IMR-90 (cell line): ENCODE data around the gene APCDD1. TPM values are rescaled to one million over a fixed set of nuclear protein-coding genes. Genes with fewer than 3 reads are reported as not detected.

Experiments
- ATAC-seq: fragments of 200-7000 bp; cut with Tn5 transposase; 2 replicates; pipeline ENCODE4 v1.9.1; 2020; ENCODE audit warnings: low read depth, mild to moderate bottlenecking, moderate library complexity
- BruUV-seq: library from RNA; stranded (reverse); fragments of 400-500 nt; replicated peaks from 2 replicates; lab custom pipeline; 2021; lab: Mats Ljungman, UMichigan
- CTCF ChIA-PET: fragments of 300-600 bp; formaldehyde crosslinking; extraction: SDS; loops from one replicate; lab custom pipeline; 2021; ENCODE audit warnings: antibody characterized with exemption; lab: Yijun Ruan, JAX
- POLR2A ChIA-PET: fragments of 300-600 bp; sonication (Branson Sonifier 250); formaldehyde crosslinking; loops from one replicate; lab custom pipeline; 2022; ENCODE audit warnings: antibody characterized with exemption; ENCODE audit not compliant: unreplicated experiment; lab: Charles Lee
- DNase-seq: peaks from one replicate; pipeline ENCODE4 v3.0.0; 2013
- H2AFZ ChIP-seq: replicated peaks from 2 replicates; pipeline ENCODE3; 2013; ENCODE audit warnings: low read length, mild to moderate bottlenecking; ENCODE audit not compliant: poor library complexity
- H2AK5ac ChIP-seq: 2 replicates; pipeline ENCODE4 v1.6.1; 2013; ENCODE audit warnings: low read depth, low read length, inconsistent platforms
- H2AK9ac ChIP-seq: replicated peaks from 2 replicates; pipeline ENCODE3; 2013; ENCODE audit warnings: mild to moderate bottlenecking, low read depth, low read length, moderate library complexity; ENCODE audit not compliant: poor library complexity
- H2BK120ac ChIP-seq: 2 replicates; pipeline ENCODE4 v1.6.1; 2013; ENCODE audit warnings: low read depth, low read length, inconsistent platforms
- H2BK15ac ChIP-seq: 3 replicates; pipeline ENCODE4 v1.6.1; 2013; ENCODE audit warnings: low read depth, low read length, inconsistent platforms
- H2BK20ac ChIP-seq: 2 replicates; pipeline ENCODE4 v1.6.1; 2013; ENCODE audit warnings: low read depth, mild to moderate bottlenecking, inconsistent platforms, low read length, moderate library complexity
- H2BK5ac ChIP-seq: 2 replicates; pipeline ENCODE4 v1.6.1; 2013; ENCODE audit warnings: mild to moderate bottlenecking, low read depth, low read length, inconsistent platforms; ENCODE audit not compliant: poor library complexity, severe bottlenecking
- H3K14ac ChIP-seq: replicated peaks from 2 replicates; pipeline ENCODE4 v1.6.1; 2013; ENCODE audit warnings: low read depth, low read length, inconsistent platforms
- H3K18ac ChIP-seq: 2 replicates; pipeline ENCODE4 v1.6.1; 2013; ENCODE audit warnings: low read depth, low read length, control low read depth
- H3K23ac ChIP-seq: 2 replicates; pipeline ENCODE4 v1.6.1; 2013; ENCODE audit warnings: low read depth, low read length, inconsistent platforms
- H3K27ac ChIP-seq: 2 replicates; pipeline ENCODE4 v1.5.1; 2013; ENCODE audit warnings: mild to moderate bottlenecking, control low read depth, low read length; ENCODE audit not compliant: insufficient read depth
- H3K27me3 ChIP-seq: 2 replicates; pipeline ENCODE4 v1.6.1; 2013; ENCODE audit warnings: low read length; ENCODE audit not compliant: control insufficient read depth, insufficient read depth
- H3K36me3 ChIP-seq: 2 replicates; pipeline ENCODE4 v1.6.1; 2013; ENCODE audit warnings: low read length, mixed read lengths; ENCODE audit not compliant: control insufficient read depth, insufficient read depth
- H3K4ac ChIP-seq: 2 replicates; pipeline ENCODE4 v1.6.1; 2013; ENCODE audit warnings: low read depth, low read length, inconsistent platforms
- H3K4me1 ChIP-seq: 2 replicates; pipeline ENCODE4 v1.6.1; 2013; ENCODE audit warnings: low read length, mixed read lengths; ENCODE audit not compliant: control insufficient read depth, insufficient read depth
- H3K4me2 ChIP-seq: 2 replicates; pipeline ENCODE4 v1.6.1; 2013; ENCODE audit warnings: low read depth, mild to moderate bottlenecking, control low read depth, low read length, moderate library complexity
- H3K4me3 ChIP-seq: 2 replicates; pipeline ENCODE4 v1.5.1; 2013; ENCODE audit warnings: low read depth, mild to moderate bottlenecking, control low read depth, low read length, moderate library complexity; ENCODE audit not compliant: insufficient read depth
- H3K56ac ChIP-seq: 2 replicates; pipeline ENCODE4 v1.6.1; 2013; ENCODE audit warnings: low read length, inconsistent platforms; ENCODE audit not compliant: insufficient read depth; ENCODE audit errors: extremely low read depth
- H3K79me1 ChIP-seq, 2 experiments: 2 replicates each; pipeline ENCODE4 v1.6.1; 2013; ENCODE audit warnings: low read length in 2 of 2, inconsistent platforms in 1 of 2, low read depth in 1 of 2
- H3K9ac ChIP-seq: 2 replicates; pipeline ENCODE4 v1.6.1; 2013; ENCODE audit warnings: low read depth, low read length, control low read depth
- H3K9me1 ChIP-seq: 2 replicates; pipeline ENCODE4 v1.6.1; 2013; ENCODE audit warnings: low read length, inconsistent platforms; ENCODE audit not compliant: insufficient read depth
- H3K9me3 ChIP-seq: 2 replicates; pipeline ENCODE4 v1.6.1; 2013; ENCODE audit warnings: low read length; ENCODE audit not compliant: control insufficient read depth, insufficient read depth
- H4K20me1 ChIP-seq: 2 replicates; pipeline ENCODE4 v1.6.1; 2013; ENCODE audit warnings: low read length, inconsistent platforms; ENCODE audit not compliant: insufficient read depth
- H4K5ac ChIP-seq: 2 replicates; pipeline ENCODE4 v1.6.1; 2013; ENCODE audit warnings: mild to moderate bottlenecking, low read depth, low read length, control low read depth
- H4K8ac ChIP-seq, 2 experiments: 2 replicates each; pipeline ENCODE4 v1.6.1; 2013; ENCODE audit warnings: low read depth in 2 of 2, low read length in 2 of 2, control low read depth in 1 of 2, inconsistent platforms in 1 of 2
- H4K91ac ChIP-seq: 2 replicates; pipeline ENCODE4 v1.6.1; 2013; ENCODE audit warnings: low read depth, low read length, inconsistent platforms; ENCODE audit not compliant: insufficient read depth
- BHLHE40 ChIP-seq: fragments of 150-350 bp; IDR thresholded peaks from 2 replicates; pipeline ENCODE4 v1.6.1; 2016; ENCODE audit warnings: mild to moderate bottlenecking, low read depth, low read length
- CEBPB ChIP-seq: IDR thresholded peaks from 2 replicates; pipeline ENCODE4 v1.6.1; 2012; ENCODE audit warnings: low read depth, low read length, improper control_type of control experiment
- CHD1 ChIP-seq: IDR thresholded peaks from 2 replicates; pipeline ENCODE4 v1.6.1; 2012; ENCODE audit warnings: low read depth, low read length, improper control_type of control experiment
- FOS ChIP-seq: fragments of 150-350 bp; IDR thresholded peaks from 2 replicates; pipeline ENCODE4 v1.6.1; 2016; ENCODE audit warnings: low read depth, low read length
- MAFK ChIP-seq: IDR thresholded peaks from 2 replicates; pipeline ENCODE4 v1.6.1; 2012; ENCODE audit warnings: low read depth, low read length, improper control_type of control experiment
- MAZ ChIP-seq: IDR thresholded peaks from 2 replicates; pipeline ENCODE4 v1.6.1; 2012; ENCODE audit warnings: low read depth, mild to moderate bottlenecking, low read length, improper control_type of control experiment, moderate library complexity, borderline replicate concordance
- MXI1 ChIP-seq: IDR thresholded peaks from 2 replicates; pipeline ENCODE4 v1.6.1; 2012; ENCODE audit warnings: low read depth, mild to moderate bottlenecking, low read length, moderate library complexity, borderline replicate concordance
- NFE2L2 ChIP-seq: fragments of 150-350 bp; IDR thresholded peaks from 2 replicates; pipeline ENCODE4 v1.6.1; 2016; ENCODE audit warnings: low read depth, mild to moderate bottlenecking, low read length
- POLR2A ChIP-seq: IDR thresholded peaks from 2 replicates; pipeline ENCODE4 v1.6.1; 2012; ENCODE audit warnings: mild to moderate bottlenecking, low read depth, low read length
- RAD21 ChIP-seq: IDR thresholded peaks from 2 replicates; pipeline ENCODE4 v1.6.1; 2012; ENCODE audit warnings: low read length, improper control_type of control experiment
- RCOR1 ChIP-seq: IDR thresholded peaks from 2 replicates; pipeline ENCODE4 v1.6.1; 2012; ENCODE audit warnings: mild to moderate bottlenecking, low read length, improper control_type of control experiment; ENCODE audit not compliant: insufficient replicate concordance
- RFX5 ChIP-seq: IDR thresholded peaks from 2 replicates; pipeline ENCODE4 v1.8.0; 2012; ENCODE audit warnings: low read depth, mild to moderate bottlenecking, low read length, moderate library complexity
- SMC3 ChIP-seq: fragments of 150-350 bp; IDR thresholded peaks from 2 replicates; pipeline ENCODE4 v1.6.1; 2016; ENCODE audit warnings: low read depth, mild to moderate bottlenecking, antibody characterized with exemption, low read length, moderate library complexity
- WGBS, 2 experiments: methylation state at CpG; one replicate each; pipeline versions ENCODE4 v1.1.5 to v1.1.7; 2013; ENCODE audit warnings: missing lambda C conversion rate in 2 of 2; ENCODE audit not compliant: insufficient read length in 1 of 2; ENCODE audit errors: extremely low coverage in 2 of 2; 5-methylcytosine and 5-hydroxymethylcytosine counted together
- dilution Hi-C: fragments of 300-500 bp; cut with HindIII; formaldehyde crosslinking; loops from one replicate; pipeline ENCODE4 v1.14.3; 2018; ENCODE audit warnings: low sequenced_read_pairs; ENCODE audit not compliant: unreplicated experiment
- in situ Hi-C: fragments of 300-500 bp; cut with MboI; formaldehyde crosslinking; loops from 3 replicates; pipeline ENCODE4 v1.14.3; 2019; ENCODE audit warnings: low sequenced_read_pairs, inconsistent platforms, mixed read lengths
- intact Hi-C: fragments of 100-400 bp; cut with micrococcal nuclease; formaldehyde crosslinking; loops from 2 replicates; pipeline ENCODE4 v1.10.0; 2022
- polyA plus RNA-seq, 3 experiments: library from polyadenylated mRNA; depleted of rRNA; stranded (reverse); fragments of >200 nt; gene quantifications; 2 replicates each; pipeline ENCODE4 v1.2.3, GENCODE V29; 2012; ENCODE audit warnings: low replicate concordance in 1 of 3
- total RNA-seq: library from RNA; depleted of rRNA; stranded (reverse); fragments of >200 nt; gene quantifications from 2 replicates; pipeline ENCODE4 v1.2.3, GENCODE V29; 2012
- TF ChIP-seq, protein P1 (sequence below): fragments of 150-350 bp; IDR thresholded peaks from 2 replicates; pipeline ENCODE4 v1.6.1; 2016; ENCODE audit warnings: low read depth, mild to moderate bottlenecking, low read length, moderate library complexity, borderline replicate concordance
- TF ChIP-seq, protein P2 (sequence below): conservative IDR thresholded peaks from 2 replicates; pipeline ENCODE4 v1.5.1; 2012; ENCODE audit warnings: mild to moderate bottlenecking, low read depth, low read length, improper control_type of control experiment
- TF ChIP-seq, protein P3 (sequence below): fragments of 150-350 bp; IDR thresholded peaks from 2 replicates; pipeline ENCODE4 v1.6.1; 2017; ENCODE audit warnings: mild to moderate bottlenecking, antibody characterized with exemption, low read length, low read depth

APCDD1 gene
- total and polyA plus RNA-seq, 2 of the 4 experiments (the other 2 are of a cell fraction) = 1.1 to 2.2 TPM

DNA sequence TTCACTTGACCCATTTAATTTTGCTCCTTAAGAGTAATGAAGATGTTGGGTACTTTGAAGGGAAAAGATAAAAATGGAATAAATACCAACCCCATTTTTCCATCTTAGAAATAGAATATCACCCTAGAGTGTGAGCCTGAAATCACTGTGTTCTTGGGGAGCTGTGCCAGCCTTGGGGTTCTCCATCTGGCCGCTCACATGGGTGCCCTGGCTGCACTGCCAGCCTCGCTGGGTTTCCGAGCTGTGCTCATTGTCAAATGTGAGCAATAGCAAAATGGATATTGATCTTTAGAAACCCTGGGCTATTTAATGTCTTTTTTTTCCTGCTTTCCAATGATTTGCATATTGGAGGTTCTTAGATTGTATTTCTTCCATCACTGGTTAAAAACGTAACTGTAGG is 9.3 kb downstream of the APCDD1 start:
- TF ChIP-seq, protein P1, sequence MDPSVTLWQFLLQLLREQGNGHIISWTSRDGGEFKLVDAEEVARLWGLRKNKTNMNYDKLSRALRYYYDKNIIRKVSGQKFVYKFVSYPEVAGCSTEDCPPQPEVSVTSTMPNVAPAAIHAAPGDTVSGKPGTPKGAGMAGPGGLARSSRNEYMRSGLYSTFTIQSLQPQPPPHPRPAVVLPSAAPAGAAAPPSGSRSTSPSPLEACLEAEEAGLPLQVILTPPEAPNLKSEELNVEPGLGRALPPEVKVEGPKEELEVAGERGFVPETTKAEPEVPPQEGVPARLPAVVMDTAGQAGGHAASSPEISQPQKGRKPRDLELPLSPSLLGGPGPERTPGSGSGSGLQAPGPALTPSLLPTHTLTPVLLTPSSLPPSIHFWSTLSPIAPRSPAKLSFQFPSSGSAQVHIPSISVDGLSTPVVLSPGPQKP = no peak
- TF ChIP-seq RCOR1 (no peak), BHLHE40 (no peak), NFE2L2 (no peak), MAZ (no peak), FOS (no peak), RFX5 (no peak), POLR2A (no peak), CEBPB (no peak), MAFK (no peak), MXI1 (no peak), SMC3 (no peak), RAD21 (no peak), CHD1 (no peak)
- TF ChIP-seq, protein P2, sequence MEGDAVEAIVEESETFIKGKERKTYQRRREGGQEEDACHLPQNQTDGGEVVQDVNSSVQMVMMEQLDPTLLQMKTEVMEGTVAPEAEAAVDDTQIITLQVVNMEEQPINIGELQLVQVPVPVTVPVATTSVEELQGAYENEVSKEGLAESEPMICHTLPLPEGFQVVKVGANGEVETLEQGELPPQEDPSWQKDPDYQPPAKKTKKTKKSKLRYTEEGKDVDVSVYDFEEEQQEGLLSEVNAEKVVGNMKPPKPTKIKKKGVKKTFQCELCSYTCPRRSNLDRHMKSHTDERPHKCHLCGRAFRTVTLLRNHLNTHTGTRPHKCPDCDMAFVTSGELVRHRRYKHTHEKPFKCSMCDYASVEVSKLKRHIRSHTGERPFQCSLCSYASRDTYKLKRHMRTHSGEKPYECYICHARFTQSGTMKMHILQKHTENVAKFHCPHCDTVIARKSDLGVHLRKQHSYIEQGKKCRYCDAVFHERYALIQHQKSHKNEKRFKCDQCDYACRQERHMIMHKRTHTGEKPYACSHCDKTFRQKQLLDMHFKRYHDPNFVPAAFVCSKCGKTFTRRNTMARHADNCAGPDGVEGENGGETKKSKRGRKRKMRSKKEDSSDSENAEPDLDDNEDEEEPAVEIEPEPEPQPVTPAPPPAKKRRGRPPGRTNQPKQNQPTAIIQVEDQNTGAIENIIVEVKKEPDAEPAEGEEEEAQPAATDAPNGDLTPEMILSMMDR = no peak
- TF ChIP-seq, protein P3, sequence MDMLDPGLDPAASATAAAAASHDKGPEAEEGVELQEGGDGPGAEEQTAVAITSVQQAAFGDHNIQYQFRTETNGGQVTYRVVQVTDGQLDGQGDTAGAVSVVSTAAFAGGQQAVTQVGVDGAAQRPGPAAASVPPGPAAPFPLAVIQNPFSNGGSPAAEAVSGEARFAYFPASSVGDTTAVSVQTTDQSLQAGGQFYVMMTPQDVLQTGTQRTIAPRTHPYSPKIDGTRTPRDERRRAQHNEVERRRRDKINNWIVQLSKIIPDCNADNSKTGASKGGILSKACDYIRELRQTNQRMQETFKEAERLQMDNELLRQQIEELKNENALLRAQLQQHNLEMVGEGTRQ = no peak
- no peak overlapping the region for H3K14ac ChIP-seq
- no peak overlapping the region for H3K56ac ChIP-seq
- H2AK9ac ChIP-seq = no peak overlapping the region
- ChIA-PET POLR2A (no interaction called here), CTCF (no interaction called here)
- no peak overlapping the region for H2AFZ ChIP-seq
- no peak overlapping the region for H3K27ac ChIP-seq
- H4K91ac ChIP-seq = no peak overlapping the region
- H4K20me1 ChIP-seq = no peaks in the 10 kb centered on the region
- in situ Hi-C loops (no loop called here), dilution Hi-C loops (no loop called here), intact Hi-C loops (no loop called here)
- no peaks in the 10 kb centered on the region for H3K36me3 ChIP-seq
- H2AK5ac ChIP-seq = no peak overlapping the region
- H3K79me1 ChIP-seq = no peaks in the 10 kb centered on the region
- H4K8ac ChIP-seq = no peak overlapping the region
- H3K9me3 ChIP-seq = no peaks in the 10 kb centered on the region
- peaks cover 7% of the 10 kb centered on the region; the same call in 1 of the 2 replicates for H3K9me1 ChIP-seq
- H3K9ac ChIP-seq = no peak overlapping the region
- H3K4me1 ChIP-seq = no peaks in the 10 kb centered on the region
- peaks cover 8% of the 10 kb centered on the region for H3K27me3 ChIP-seq
- H2BK5ac ChIP-seq = no peak overlapping the region
- ATAC-seq (no peak), DNase-seq (no peak)
- no peak overlapping the region for H3K18ac ChIP-seq
- no CpG with 5 or more reads among the region's 4 CpGs for WGBS, 2 experiments
- no peak overlapping the region for H3K23ac ChIP-seq
- no peak overlapping the region for H2BK15ac ChIP-seq
- H4K5ac ChIP-seq = no peak overlapping the region
- no peak overlapping the region for H3K4ac ChIP-seq
- H2BK120ac ChIP-seq = no peak overlapping the region
- BruUV-seq = no TSS peak
- H2BK20ac ChIP-seq = no peak overlapping the region
- no peak overlapping the region for H3K4me3 ChIP-seq
- no peak overlapping the region for H3K4me2 ChIP-seq
